ENCODE measurements around the gene ANK2. TPM values are rescaled to one million over a fixed set of nuclear protein-coding genes. Genes with fewer than 3 reads are reported as not detected.
A peak's percentile ranks its signal among the peaks of the same experiment; 100 is the strongest.

ANK2 gene
- total RNA-seq, 8 experiments from 2014 or later: 46.7 to 361 (median 116) TPM

DNA sequence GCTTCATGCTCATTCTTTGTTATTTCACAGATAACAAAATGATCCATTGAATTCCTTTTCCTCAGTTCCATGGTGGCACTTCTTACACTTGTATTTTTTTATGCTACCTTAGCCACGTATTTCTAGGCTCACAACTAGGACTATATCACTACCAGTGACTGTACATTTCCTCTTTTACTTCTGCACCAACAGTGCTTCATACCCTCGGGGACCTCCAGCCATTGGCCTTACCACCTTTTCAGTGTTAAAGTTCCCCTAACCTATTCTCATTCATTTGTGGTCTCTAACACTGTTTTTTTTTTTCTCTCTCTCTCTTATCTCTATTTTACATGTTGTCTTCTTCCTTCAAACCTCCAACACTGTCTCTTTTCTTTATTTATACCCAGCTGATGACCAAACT is 315.9 kb downstream of the ANK2 start:
- no peaks in the 10 kb centered on the region for H3K4me1 ChIP-seq (replicated peaks in 1 of 2)
- no peak overlapping the region for H3K4me3 ChIP-seq
- in situ Hi-C loops (cut with MboI; ENCODE audit: low pct_unique_long_range_greater_than_20kb in 2 of 9, low sequenced_read_pairs in 9 of 9, unreplicated experiment in 9 of 9): no loop called here
- no peak overlapping the region for H3K27ac ChIP-seq
- no peak for ATAC-seq (replicated peaks in 6 of 8)
- 63 to 100% (median 88%) methylated on average over 1 to 2 of the region's 2 CpGs for WGBS, 10 experiments

DNA sequence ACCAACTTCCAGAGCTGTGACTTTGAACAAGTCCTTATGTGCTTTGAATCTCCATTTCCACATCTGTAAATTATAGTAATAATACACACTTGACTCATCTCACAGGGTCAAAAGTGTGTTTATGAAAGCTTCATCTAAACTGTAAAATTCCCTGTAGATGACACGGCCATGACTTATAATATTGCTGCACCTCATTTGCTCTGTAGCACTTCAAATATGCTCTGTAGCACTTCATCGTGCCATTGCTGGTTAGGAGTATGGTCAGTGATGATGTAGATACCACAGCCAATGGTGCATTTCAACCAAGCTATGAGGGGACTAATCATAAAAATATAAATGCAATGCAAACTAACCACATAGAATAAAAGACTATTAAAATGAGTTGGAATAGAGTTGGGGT is 318.6 kb downstream of the ANK2 start:
- in situ Hi-C loops (cut with MboI; ENCODE audit: low pct_unique_long_range_greater_than_20kb in 2 of 9, low sequenced_read_pairs in 9 of 9, unreplicated experiment in 9 of 9): no loop called here
- no peak for ATAC-seq (replicated peaks in 6 of 8)
- 40 to 100% (median 91%) methylated on average over 1 to 2 of the region's 2 CpGs; no CpG with 5 or more reads in 2 of the 10 experiments for WGBS, 10 experiments
- H3K4me3 ChIP-seq: no peak overlapping the region
- H3K27ac ChIP-seq: no peak overlapping the region
- H3K4me1 ChIP-seq (replicated peaks in 1 of 2): no peaks in the 10 kb centered on the region

DNA sequence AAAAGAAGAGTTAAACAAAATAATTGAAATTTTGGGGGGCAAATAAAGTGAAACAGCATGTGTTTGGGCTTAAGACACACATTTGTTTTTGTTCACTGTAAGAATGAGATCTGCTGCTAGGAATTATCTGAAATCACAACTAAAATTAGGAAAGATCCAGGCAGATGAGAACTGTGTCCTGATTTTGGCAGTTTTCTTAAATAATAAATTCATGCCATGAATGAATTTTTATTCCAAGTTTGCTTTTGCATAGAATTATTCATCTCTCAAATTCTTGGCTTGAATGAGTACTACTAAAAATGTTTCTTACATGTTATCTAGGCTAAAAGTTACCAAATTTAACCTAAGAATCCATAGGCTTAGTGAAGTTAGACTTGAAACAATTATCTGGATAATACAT is 321.7 kb downstream of the ANK2 start:
- H3K27ac ChIP-seq: no peak overlapping the region
- in situ Hi-C loops (cut with MboI; ENCODE audit: low pct_unique_long_range_greater_than_20kb in 2 of 9, low sequenced_read_pairs in 9 of 9, unreplicated experiment in 9 of 9): no loop called here
- no peak for ATAC-seq (replicated peaks in 6 of 8)
- H3K4me1 ChIP-seq (replicated peaks in 1 of 2): no peaks in the 10 kb centered on the region
- H3K4me3 ChIP-seq: no peak overlapping the region

DNA sequence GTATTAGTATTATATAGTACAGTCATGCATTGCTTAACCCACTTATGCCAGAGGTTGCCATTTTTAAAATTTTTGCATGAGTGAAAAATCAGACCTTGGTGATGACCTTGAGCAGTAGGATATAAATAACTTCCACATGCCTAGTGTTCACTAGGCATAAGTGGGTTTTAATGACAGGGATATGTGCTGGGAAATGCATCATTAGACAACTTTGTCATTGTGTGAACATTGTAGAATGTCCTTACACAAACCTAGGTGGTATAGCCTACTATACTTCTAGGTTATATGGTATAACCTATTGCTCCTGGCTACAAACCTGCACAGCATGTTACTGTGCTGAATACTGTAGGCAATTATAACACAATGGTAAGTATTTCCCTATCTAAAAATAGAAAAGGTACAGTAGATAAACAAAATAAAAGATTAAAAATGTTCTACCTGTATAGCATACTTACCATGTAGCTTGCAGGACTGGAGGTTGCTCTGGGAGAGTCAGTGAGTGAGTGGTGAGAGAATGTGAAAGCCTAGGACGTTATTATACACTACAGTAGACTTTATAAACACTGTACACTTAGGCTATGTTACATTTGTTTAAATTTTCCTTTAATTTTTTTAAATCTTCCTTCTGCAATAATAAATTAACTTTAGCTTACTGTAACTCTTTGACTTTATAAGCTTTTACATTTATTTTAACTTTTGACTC is 326.7 kb downstream of the ANK2 start:
- WGBS, 10 experiments: 29 to 100% (median 82%) methylated on average over 1 of the region's 1 CpG; no CpG with 5 or more reads in 2 of the 10 experiments
- no peak for ATAC-seq (replicated peaks in 6 of 8)
- in situ Hi-C loops (cut with MboI; ENCODE audit: low pct_unique_long_range_greater_than_20kb in 2 of 9, low sequenced_read_pairs in 9 of 9, unreplicated experiment in 9 of 9): loop anchor here in 6 of 9 experiments (25.0 kb wide), 6 partner anchors 264 to 1311 kb away; partner anchors contain the start of gene CAMK2D (in 1 of the 6)
- Histone ChIP-seq H3K4me1 (replicated peaks in 1 of 2) (no peaks in the 10 kb centered on the region), H3K27ac (no peak overlapping the region), H3K4me3 (no peak overlapping the region)

DNA sequence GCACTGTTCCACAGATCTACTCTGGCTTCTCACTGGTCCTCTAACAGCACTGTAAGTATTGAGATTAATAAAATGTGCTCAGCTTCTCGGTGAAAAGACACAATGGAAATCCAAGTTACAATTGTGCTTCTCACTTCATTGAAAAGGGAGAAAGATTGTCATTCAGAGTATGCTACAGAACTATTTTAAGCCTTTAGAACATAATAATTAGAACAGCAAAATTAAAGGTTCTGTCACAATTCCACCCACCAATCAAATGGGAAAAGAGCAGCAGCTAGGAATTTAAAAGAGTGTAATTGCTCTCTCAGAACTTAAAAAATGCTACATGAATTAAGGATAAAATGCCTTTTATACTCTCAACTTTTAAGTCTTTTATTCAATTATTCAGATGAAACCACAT is 329.4 kb downstream of the ANK2 start:
- H3K4me3 ChIP-seq: no peak overlapping the region
- no peak for ATAC-seq (replicated peaks in 6 of 8)
- no peak overlapping the region for H3K27ac ChIP-seq
- WGBS, 10 experiments: 75 to 100% (median 86%) methylated on average over 1 of the region's 1 CpG; no CpG with 5 or more reads in 2 of the 10 experiments
- H3K4me1 ChIP-seq (replicated peaks in 1 of 2): no peaks in the 10 kb centered on the region
- in situ Hi-C loops (cut with MboI; ENCODE audit: low pct_unique_long_range_greater_than_20kb in 2 of 9, low sequenced_read_pairs in 9 of 9, unreplicated experiment in 9 of 9): loop anchor here in 6 of 9 experiments (25.0 kb wide), 6 partner anchors 267 to 1308 kb away; partner anchors contain the start of gene CAMK2D (in 1 of the 6)

DNA sequence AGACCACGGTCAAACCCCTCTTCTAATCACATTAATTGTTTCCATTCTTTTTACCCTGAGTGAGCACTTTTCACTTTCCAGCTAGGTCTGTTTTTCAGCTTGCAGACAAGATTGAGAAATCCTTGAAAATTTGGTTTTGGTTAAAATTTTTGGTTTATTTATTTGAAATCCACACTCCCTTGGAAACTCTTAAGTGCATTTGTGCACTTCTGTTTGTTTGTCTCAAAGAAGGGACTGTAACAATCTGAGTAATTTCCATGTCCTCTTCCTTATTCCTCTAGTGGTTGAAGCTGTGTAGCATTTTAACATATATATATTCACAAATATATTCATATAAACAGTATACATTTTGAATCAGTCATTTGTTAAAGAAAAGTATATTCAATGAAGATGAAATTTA is 333.3 kb downstream of the ANK2 start:
- no peak for ATAC-seq (replicated peaks in 6 of 8)
- H3K27ac ChIP-seq: no peak overlapping the region
- 15 to 100% (median 82%) methylated on average over 1 of the region's 1 CpG; no CpG with 5 or more reads in 2 of the 10 experiments for WGBS, 10 experiments
- H3K4me1 ChIP-seq (replicated peaks in 1 of 2): no peaks in the 10 kb centered on the region
- in situ Hi-C loops (cut with MboI; ENCODE audit: low pct_unique_long_range_greater_than_20kb in 2 of 9, low sequenced_read_pairs in 9 of 9, unreplicated experiment in 9 of 9): loop anchor here in 6 of 9 experiments (25.0 kb wide), 6 partner anchors 270 to 1305 kb away; partner anchors contain the start of gene CAMK2D (in 1 of the 6)
- H3K4me3 ChIP-seq: no peak overlapping the region

DNA sequence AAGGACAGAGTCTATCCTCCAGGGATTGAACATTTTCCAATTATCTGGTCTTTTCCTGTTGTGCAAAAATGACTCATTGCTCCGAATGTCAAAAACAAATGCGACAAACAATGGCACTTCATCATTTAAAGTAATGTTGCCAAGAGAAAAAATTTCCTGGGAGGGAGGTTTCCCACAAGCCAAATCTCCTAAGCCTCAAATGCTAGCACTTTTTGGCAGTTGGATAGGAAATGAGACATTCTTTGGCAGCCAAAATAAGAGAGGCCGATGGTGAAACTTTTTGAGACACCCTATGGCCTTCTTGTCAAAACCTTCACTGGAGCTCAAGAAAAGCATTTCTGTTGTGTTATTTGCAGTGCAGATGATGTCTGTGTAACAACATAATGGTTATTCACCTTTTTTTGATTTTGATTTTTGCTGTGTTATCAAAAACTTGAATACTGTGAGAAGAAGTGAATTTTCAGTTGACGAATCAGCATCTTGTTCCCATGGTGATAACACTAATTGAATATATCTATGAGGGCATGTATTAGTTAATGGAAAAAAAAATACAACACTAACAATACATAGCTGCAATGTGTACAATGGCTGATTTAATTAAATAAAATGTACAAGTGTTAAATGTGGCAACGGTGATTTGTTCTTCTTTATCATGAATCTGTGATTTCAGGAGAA is 333.8 kb downstream of the ANK2 start:
- Histone ChIP-seq H3K4me1 (replicated peaks in 1 of 2) (no peaks in the 10 kb centered on the region), H3K27ac (no peak overlapping the region), H3K4me3 (no peak overlapping the region)
- peak in 2 of 8 experiments; percentile 3 to 6 for ATAC-seq (replicated peaks in 6 of 8)
- in situ Hi-C loops (cut with MboI; ENCODE audit: low pct_unique_long_range_greater_than_20kb in 2 of 9, low sequenced_read_pairs in 9 of 9, unreplicated experiment in 9 of 9): loop anchor here in 6 of 9 experiments (25.0 kb wide), 6 partner anchors 271 to 1304 kb away; partner anchors contain the start of gene CAMK2D (in 1 of the 6)
- WGBS, 10 experiments: 19 to 100% (median 81%) methylated on average over 2 to 5 of the region's 5 CpGs

DNA sequence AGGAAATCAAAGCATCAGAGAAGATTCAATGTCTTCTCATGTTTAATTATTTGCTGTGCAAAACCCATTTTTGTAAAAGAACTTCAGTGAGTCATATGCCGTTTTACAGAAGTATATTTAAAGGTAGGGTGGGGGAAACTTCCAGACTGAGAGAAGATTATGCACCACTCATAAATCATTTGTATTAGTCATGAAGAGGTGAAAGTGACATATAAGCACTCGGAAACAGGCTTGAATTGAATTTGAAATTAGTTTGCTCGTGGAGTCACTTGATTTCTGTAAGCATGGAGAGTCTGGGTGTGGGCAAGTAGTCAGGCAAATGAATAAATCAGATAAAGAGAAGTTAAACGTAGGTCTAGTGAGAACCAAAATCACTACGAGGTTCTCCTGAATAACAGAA is 335.1 kb downstream of the ANK2 start:
- in situ Hi-C loops (cut with MboI; ENCODE audit: low pct_unique_long_range_greater_than_20kb in 2 of 9, low sequenced_read_pairs in 9 of 9, unreplicated experiment in 9 of 9): loop anchor here in 6 of 9 experiments (25.0 kb wide), 6 partner anchors 272 to 1303 kb away; partner anchors contain the start of gene CAMK2D (in 1 of the 6)
- Histone ChIP-seq H3K4me3 (no peak overlapping the region), H3K4me1 (replicated peaks in 1 of 2) (no peaks in the 10 kb centered on the region), H3K27ac (no peak overlapping the region)
- WGBS, 10 experiments: 0 to 89% (median 49%) methylated on average over 3 to 5 of the region's 5 CpGs; no CpG with 5 or more reads in 1 of the 10 experiments
- peak; percentile 84 to 94 (median 90) for ATAC-seq (replicated peaks in 6 of 8)

DNA sequence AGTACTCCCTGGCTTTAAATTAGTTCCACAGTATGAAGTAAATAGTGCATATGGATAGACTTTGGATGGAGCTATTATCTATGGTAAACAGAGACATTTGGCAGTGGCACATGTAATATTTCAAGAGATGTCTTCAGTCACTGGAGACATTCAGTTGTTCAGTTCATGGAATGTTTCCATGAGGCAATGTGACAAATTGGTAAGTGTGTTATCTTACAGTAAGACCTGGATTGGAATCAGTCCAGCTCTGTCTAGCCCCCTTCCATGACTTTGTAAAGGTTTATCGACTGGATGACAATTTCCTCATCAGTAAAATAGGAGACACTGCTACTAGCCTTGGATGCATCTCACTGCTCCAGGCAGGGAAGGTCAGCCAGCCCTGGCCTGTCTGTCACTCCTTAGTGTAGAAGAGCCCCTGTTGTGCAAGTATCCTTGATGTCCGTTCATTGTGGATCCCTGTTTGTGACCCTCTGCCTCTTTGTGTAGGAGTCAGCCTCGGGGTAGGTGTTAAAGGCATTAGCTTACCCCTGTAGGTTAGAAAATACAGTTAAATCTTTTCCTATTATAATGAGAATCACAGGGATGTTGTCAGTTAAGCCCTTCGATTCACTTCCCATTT is 335.9 kb downstream of the ANK2 start:
- peak in 1 of 8 experiments; percentile 3 for ATAC-seq (replicated peaks in 6 of 8)
- in situ Hi-C loops (cut with MboI; ENCODE audit: low pct_unique_long_range_greater_than_20kb in 2 of 9, low sequenced_read_pairs in 9 of 9, unreplicated experiment in 9 of 9): loop anchor here in 6 of 9 experiments (25.0 kb wide), 6 partner anchors 273 to 1302 kb away; partner anchors contain the start of gene CAMK2D (in 1 of the 6)
- no peak overlapping the region for H3K27ac ChIP-seq
- no peak overlapping the region for H3K4me3 ChIP-seq
- WGBS, 10 experiments: 64 to 100% (median 94%) methylated on average over 1 to 4 of the region's 4 CpGs; no CpG with 5 or more reads in 2 of the 10 experiments
- no peaks in the 10 kb centered on the region for H3K4me1 ChIP-seq (replicated peaks in 1 of 2)

DNA sequence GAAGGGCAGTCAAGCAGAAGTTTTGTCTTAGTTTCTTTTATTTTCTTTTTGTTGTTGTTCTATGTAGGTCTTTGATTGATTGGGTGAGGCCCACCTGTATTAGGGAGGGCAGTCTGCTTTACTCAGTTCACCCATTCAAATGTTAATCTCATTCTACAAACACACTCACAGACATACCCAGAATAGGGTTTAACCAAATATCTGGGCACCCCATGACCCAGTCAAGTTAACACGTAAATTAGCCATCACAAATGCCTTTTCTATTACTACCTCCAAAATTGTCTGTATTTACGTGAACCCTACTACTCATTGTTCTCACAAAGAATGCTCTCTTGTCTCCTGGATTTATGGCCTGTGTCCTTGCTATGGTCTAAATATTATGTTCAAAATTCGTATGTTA is 339.7 kb downstream of the ANK2 start:
- no peak overlapping the region for H3K4me3 ChIP-seq
- ATAC-seq (replicated peaks in 6 of 8): no peak
- H3K27ac ChIP-seq: no peak overlapping the region
- WGBS, 10 experiments: 60 to 100% (median 93%) methylated on average over 1 to 3 of the region's 3 CpGs
- no peaks in the 10 kb centered on the region for H3K4me1 ChIP-seq (replicated peaks in 1 of 2)
- in situ Hi-C loops (cut with MboI; ENCODE audit: low pct_unique_long_range_greater_than_20kb in 2 of 9, low sequenced_read_pairs in 9 of 9, unreplicated experiment in 9 of 9): loop anchor here in 6 of 9 experiments (25.0 kb wide), 6 partner anchors 277 to 1298 kb away; partner anchors contain the start of gene CAMK2D (in 1 of the 6)

DNA sequence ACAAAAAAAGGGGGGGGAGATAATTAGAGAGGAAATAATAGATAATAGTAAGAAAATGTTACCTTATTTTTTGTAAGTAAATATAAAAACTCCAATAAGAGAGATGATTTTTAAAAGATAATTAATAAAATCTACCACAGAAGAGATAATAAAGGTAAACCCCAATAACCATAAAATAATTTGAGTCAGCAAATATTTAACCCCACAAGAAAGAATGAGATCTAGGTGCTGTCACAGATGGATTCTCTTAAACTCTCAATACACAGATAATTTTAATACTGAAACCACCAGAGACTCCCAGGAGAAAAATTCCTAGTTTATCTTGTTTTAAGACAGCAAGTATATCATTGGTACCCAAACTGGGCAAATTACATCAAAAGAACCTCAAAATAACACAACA is 341.4 kb downstream of the ANK2 start:
- no peak overlapping the region for H3K27ac ChIP-seq
- no peak for ATAC-seq (replicated peaks in 6 of 8)
- no peak overlapping the region for H3K4me3 ChIP-seq
- no peaks in the 10 kb centered on the region for H3K4me1 ChIP-seq (replicated peaks in 1 of 2)
- in situ Hi-C loops (cut with MboI; ENCODE audit: low pct_unique_long_range_greater_than_20kb in 2 of 9, low sequenced_read_pairs in 9 of 9, unreplicated experiment in 9 of 9): loop anchor here in 6 of 9 experiments (10.0 to 25.0 kb wide), 8 partner anchors 279 to 1296 kb away; partner anchors contain the start of gene CAMK2D (in 2 of the 6)

DNA sequence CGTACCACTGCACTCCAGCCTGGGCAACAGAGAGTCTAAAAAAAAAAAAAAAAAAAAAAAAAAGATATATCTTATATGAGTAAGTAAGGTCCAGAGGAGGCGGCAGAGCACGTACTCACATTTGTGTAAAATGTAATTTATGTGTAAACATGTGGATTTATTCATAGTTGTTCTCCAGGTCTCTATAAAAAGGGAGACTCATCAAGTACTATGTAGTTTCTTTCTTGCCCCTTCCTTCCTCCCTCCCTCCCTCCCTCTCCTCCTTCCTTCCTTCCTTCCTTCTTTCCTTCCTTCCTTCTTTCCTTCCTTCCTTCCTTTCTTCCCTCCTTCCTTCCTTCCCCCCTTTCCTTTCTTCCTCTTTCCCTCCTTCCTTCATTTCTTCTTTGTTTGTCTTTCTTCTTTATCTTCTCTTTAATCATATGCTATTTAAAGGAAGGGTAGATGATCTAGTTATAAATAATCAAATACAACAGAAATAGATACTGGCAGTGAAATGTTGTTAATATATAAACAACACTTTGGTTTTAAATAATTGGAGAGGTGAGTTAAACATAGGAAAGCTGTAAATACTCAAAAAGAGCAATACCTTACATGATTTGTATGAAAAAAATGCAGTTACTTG is 344.8 kb downstream of the ANK2 start:
- in situ Hi-C loops (cut with MboI; ENCODE audit: low pct_unique_long_range_greater_than_20kb in 2 of 9, low sequenced_read_pairs in 9 of 9, unreplicated experiment in 9 of 9): loop anchor here in 6 of 9 experiments (10.0 to 25.0 kb wide), 8 partner anchors 282 to 1293 kb away; partner anchors contain the start of gene CAMK2D (in 2 of the 6)
- WGBS, 10 experiments: 27 to 90% (median 77%) methylated on average over 2 to 3 of the region's 3 CpGs; no CpG with 5 or more reads in 6 of the 10 experiments
- ATAC-seq (replicated peaks in 6 of 8): no peak
- Histone ChIP-seq H3K27ac (no peak overlapping the region), H3K4me1 (replicated peaks in 1 of 2) (no peaks in the 10 kb centered on the region), H3K4me3 (no peak overlapping the region)
